ENCODE results near the gene NEXMIF. TPM values are rescaled to one million over a fixed set of nuclear protein-coding genes. Genes with fewer than 3 reads are reported as not detected.
"Not testable (repeated sequence)": the region's sequence is repeated elsewhere in the genome, so short reads cannot be mapped to it uniquely, and the experiment has no call there.

Gene NEXMIF
- total and polyA plus RNA-seq, 8 donors: 0.19 to 2.2 (median 1.7) TPM

- Histone ChIP-seq H3K4me3 (no peak overlapping the region), H3K27me3 (no peaks in the 10 kb centered on the region), H3K4me1 (no peaks in the 10 kb centered on the region), H3K36me3 (no peaks in the 10 kb centered on the region), H3K27ac (no peak overlapping the region), H3K9me3 (no peaks in the 10 kb centered on the region)
- no peak for FAIRE-seq
- TF ChIP-seq CTCF (IDR thresholded peaks at IDR 0.05): no peak
- 65 to 82% methylated on average over 3 of the region's 3 CpGs for WGBS, 2 donors
- intact Hi-C loops (cut with DNase I): no loop called here
- no peak for ATAC-seq
- DNase-seq: no peak
Observed at GRCh38 chrX:74779175-74779574, 146.1 kb downstream of the NEXMIF start.

GRCh38 chrX:74774988-74775387 lies 150.3 kb downstream of the NEXMIF start:
- H3K36me3 ChIP-seq: no peaks in the 10 kb centered on the region
- no peaks in the 10 kb centered on the region for H3K27me3 ChIP-seq
- no peak overlapping the region for H3K27ac ChIP-seq
- 24 to 84% methylated on average over 1 of the region's 1 CpG for WGBS, 2 donors
- no peak for ATAC-seq
- H3K4me1 ChIP-seq: no peaks in the 10 kb centered on the region
- no peak for TF ChIP-seq CTCF (IDR thresholded peaks at IDR 0.05)
- no peak for FAIRE-seq
- no peak for DNase-seq
- intact Hi-C loops (cut with DNase I): no loop called here
- no peaks in the 10 kb centered on the region for H3K9me3 ChIP-seq
- no peak overlapping the region for H3K4me3 ChIP-seq

GRCh38 chrX:74736450-74736849 lies 188.8 kb downstream of the NEXMIF start:
- Histone ChIP-seq H3K4me3 (no peak overlapping the region), H3K4me1 (no peaks in the 10 kb centered on the region), H3K27me3 (no peaks in the 10 kb centered on the region), H3K27ac (no peak overlapping the region), H3K36me3 (no peaks in the 10 kb centered on the region), H3K9me3 (no peaks in the 10 kb centered on the region)
- FAIRE-seq: peak; percentile 66
- 86 to 92% methylated on average over 3 of the region's 3 CpGs for WGBS, 2 donors
- no peak for TF ChIP-seq CTCF (IDR thresholded peaks at IDR 0.05)
- DNase-seq: no peak
- intact Hi-C loops (cut with DNase I): no loop called here
- no peak for ATAC-seq

GRCh38 chrX:74705269-74705668 lies 220.0 kb downstream of the NEXMIF start:
- Histone ChIP-seq H3K4me1 (no peaks in the 10 kb centered on the region), H3K4me3 (no peak overlapping the region), H3K27ac (no peak overlapping the region), H3K27me3 (peaks cover 0 to 4% (median 2%) of the 10 kb centered on the region in 4 donors), H3K9me3 (no peaks in the 10 kb centered on the region), H3K36me3 (no peaks in the 10 kb centered on the region)
- ATAC-seq: no peak
- 60 to 79% methylated on average over 2 of the region's 2 CpGs for WGBS, 2 donors
- no peak for TF ChIP-seq CTCF (IDR thresholded peaks at IDR 0.05)
- no peak for FAIRE-seq
- intact Hi-C loops (cut with DNase I): no loop called here
- no peak for DNase-seq

- intact Hi-C loops (cut with DNase I); DNase-seq; ATAC-seq; H3K27ac ChIP-seq; H3K36me3 ChIP-seq; H3K4me3 ChIP-seq; H3K9me3 ChIP-seq; H3K27me3 ChIP-seq; FAIRE-seq; H3K4me1 ChIP-seq: not testable (repeated sequence)
- WGBS, 2 donors: 72% methylated on average over 2 of the region's 2 CpGs
Observed at GRCh38 chrX:74701343-74701742, 223.9 kb downstream of the NEXMIF start.

- no peak for TF ChIP-seq CTCF (IDR thresholded peaks at IDR 0.05)
- H3K36me3 ChIP-seq: no peaks in the 10 kb centered on the region
- H3K27me3 ChIP-seq: no peaks in the 10 kb centered on the region
- no peak for ATAC-seq
- no peak for DNase-seq
- no peak overlapping the region for H3K4me3 ChIP-seq
- intact Hi-C loops (cut with DNase I): no loop called here
- no peak overlapping the region for H3K27ac ChIP-seq
- H3K4me1 ChIP-seq: no peaks in the 10 kb centered on the region
- H3K9me3 ChIP-seq: no peaks in the 10 kb centered on the region
- no peak for FAIRE-seq
- 24 to 28% methylated on average over 2 of the region's 2 CpGs for WGBS, 2 donors
Observed at GRCh38 chrX:74684466-74684865, 240.8 kb downstream of the NEXMIF start.

Measured in pancreas (tissue), 10 donors.